ENCODE data around the gene ATG9B.
"Not testable (repeated sequence)": the region's sequence is repeated elsewhere in the genome, so short reads cannot be mapped to it uniquely, and the experiment has no call there.

The ATG9B gene

DNA sequence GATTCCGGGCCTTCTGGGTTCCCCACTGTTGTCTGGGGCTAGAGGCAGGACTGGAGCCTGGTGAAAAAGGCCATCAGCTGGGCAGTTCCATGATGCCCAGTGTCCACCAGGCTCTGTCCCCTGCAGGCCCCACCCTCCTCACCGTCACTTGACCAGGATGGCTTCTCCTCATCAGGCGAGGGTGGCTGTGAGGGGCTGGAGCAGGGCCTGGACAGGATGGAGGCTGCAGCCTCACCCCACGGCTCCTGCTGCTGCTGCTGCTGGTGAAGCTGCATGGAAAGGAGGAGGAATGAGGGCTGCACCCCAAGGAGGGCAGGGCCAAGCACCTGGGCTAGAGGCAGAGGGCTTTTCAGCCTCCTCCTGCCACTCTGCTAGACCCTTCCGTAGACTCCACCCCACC lies 8.3 kb downstream of the ATG9B start:
- DNase-seq (ENCODE audit: low spot score): no peak

DNA sequence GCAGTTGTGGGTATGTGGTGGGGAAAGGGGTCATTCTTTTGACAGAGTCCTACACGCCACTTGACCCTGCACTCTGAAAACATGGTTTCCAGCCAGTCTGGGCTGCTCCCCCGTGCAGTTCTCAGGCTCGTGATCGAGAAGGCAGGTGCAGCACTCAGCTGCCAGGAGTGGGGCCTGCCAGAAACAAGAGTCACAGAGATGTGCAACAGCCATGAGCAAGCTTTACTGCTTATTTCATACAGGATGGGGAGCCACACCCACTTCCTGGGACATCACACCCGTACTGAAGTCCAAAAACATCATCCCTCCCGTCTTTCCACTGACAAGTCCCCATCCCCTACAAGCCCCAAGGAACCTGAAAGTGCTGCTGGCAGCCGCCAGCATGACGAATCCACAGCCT lies 9.3 kb downstream of the ATG9B start:
- no peak for DNase-seq (ENCODE audit: low spot score)

DNA sequence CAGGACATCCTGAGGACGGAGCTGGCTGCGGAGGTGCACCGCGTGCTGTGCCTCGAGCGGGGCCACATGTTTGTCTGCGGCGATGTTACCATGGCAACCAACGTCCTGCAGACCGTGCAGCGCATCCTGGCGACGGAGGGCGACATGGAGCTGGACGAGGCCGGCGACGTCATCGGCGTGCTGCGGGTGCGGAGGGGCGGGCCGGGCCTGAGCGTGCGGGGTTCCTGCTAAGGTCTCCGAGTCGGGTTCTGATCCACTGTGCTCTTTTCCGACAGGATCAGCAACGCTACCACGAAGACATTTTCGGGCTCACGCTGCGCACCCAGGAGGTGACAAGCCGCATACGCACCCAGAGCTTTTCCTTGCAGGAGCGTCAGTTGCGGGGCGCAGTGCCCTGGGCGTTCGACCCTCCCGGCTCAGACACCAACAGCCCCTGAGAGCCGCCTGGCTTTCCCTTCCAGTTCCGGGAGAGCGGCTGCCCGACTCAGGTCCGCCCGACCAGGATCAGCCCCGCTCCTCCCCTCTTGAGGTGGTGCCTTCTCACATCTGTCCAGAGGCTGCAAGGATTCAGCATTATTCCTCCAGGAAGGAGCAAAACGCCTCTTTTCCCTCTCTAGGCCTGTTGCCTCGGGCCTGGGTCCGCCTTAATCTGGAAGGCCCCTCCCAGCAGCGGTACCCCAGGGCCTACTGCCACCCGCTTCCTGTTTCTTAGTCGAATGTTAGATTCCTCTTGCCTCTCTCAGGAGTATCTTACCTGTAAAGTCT lies 10.4 kb downstream of the ATG9B start:
- peak; percentile 74 for DNase-seq (ENCODE audit: low spot score)

DNA sequence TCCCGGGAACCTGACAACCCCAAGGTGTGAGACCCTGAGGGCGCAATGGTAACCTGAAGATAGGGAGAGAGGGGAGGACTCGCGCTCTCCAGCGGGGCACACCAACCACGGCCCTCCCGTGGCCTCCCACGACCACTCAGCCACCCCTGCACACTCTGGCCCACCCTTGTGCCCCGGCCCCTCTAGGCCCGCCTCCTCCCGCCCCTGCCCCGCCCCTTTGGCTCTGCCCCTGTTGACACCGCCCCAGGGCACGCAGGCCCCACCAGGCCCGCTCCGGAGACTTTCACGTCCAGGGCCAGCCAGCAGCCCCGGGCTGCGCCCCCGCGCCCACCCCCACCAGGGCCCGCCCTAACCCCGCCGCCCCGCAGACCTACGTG lies 10.9 kb downstream of the ATG9B start:
- no peak for DNase-seq (ENCODE audit: low spot score)

DNA sequence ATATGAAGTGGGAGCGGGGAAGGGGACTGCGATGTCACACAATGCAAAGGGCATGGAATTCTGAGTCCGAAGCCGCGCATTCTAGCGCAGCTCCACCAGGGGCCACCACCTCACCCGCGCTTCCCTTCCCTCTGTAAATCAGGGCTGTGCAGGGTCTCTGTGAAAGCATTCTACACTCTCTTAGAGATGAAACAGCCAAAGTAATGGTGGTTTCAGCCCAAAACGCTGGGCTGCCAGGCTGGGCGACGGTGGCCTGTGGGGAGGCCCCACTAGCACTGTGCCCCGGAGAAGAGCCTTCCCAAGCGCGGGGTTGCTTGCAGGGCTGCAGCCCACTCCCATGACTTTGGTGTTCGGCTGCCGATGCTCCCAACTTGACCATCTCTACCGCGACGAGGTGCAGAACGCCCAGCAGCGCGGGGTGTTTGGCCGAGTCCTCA lies 11.4 kb downstream of the ATG9B start:
- peak; percentile 59 for DNase-seq (ENCODE audit: low spot score)

DNA sequence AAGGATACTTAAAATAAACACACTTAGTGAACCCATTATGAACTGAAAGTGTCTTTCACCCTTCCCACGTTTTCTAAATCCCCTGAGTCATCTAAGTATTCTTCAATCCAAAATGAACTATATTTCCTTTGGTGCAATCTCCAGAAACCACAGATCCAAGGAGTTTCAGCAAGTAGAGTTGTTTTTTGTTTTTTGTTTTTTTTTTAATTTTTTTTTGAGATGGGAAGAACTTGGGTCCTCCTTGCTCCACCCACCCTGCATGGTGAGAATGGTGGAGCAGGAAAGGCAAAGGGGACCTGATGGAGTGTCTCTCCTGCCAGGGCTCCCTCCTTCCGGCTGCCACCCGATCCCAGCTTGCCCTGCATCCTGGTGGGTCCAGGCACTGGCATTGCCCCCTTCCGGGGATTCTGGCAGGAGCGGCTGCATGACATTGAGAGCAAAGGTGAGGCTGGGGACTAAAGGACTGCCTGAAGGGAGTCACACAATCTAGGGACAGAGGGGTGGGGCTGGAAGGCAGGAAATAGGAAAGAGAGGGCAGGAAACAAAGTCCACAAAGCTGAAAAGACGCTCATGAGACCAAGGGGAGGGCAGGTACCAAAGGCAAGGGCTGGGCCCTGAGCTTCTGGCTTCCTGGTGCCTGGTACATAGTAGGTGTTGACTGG lies 12.1 kb downstream of the ATG9B start:
- no peak for DNase-seq (ENCODE audit: low spot score)

DNA sequence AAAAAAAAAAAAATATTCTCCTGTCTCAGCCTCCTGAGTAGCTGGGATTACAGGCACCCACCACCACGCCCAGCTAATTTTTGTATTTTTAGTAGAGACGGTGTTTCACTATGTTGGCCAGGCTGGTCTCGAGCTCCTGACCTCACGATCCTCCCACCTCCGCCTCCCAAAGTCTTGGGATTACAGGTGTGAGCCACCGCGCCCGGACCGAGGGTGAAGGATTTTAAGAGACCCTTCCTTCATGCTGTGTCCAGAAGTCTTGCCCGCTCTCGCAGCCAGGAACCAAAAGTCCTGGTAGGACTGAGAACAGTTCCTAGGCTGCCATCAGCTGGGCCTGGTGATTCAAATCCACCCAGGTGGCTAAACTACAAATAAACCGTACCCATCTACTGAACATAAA lies 12.7 kb downstream of the ATG9B start:
- not testable (repeated sequence) for DNase-seq (ENCODE audit: low spot score)

DNA sequence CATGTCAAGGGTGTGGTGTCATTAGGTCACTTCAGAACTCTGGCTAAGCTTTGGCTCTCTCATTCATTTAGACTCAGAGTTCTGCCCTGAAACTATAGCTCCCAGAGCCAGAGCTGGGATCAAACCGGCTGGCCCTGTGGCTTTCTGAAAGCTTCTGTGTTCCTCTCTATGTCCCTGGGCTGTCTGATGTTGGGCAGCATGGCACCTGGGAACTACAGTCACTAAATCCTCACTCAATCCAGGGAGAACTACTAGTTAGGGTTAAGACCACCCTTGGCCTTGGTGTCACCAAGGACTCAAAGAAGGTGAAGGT lies 13.2 kb downstream of the ATG9B start:
- DNase-seq (ENCODE audit: low spot score): no peak

DNA sequence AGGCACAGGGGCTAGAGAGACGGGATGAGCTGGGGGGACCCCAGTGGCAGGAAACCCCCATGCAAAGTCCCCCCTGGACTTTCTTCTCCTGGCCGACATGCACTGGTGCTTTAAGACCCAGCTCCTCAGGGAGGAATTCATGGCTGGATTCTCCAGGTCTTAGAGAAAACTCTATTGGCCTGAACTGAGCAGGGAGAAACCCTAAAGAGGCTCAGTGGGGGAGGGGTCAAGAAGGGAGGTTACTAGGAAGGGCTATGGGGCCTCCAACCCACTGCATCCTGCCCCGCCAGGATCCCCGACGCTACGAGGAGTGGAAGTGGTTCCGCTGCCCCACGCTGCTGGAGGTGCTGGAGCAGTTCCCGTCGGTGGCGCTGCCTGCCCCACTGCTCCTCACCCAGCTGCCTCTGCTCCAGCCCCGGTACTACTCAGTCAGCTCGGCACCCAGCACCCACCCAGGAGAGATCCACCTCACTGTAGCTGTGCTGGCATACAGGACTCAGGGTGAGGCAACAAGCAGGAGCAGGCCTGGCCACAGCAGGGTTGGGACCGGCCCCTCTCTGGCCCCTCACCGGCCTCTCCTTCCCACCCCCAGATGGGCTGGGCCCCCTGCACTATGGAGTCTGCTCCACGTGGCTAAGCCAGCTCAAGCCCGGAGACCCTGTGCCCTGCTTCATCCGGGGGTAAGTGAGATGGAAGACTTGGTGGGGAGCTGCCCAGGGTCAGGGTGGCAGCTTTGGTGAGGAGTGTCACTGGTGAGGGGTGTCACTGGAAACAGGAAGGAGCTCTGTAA lies 13.8 kb downstream of the ATG9B start:
- peak; percentile 80 for DNase-seq (ENCODE audit: low spot score)

DNA sequence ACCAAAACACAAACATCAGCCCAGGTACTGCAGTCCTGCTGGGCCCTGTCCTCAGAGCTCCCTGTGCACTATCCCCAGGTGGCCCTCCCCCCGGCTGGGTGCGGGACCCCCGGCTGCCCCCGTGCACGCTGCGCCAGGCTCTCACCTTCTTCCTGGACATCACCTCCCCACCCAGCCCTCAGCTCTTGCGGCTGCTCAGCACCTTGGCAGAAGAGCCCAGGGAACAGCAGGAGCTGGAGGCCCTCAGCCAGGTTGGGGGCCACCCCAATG lies 14.3 kb downstream of the ATG9B start:
- DNase-seq (ENCODE audit: low spot score): no peak

DNA sequence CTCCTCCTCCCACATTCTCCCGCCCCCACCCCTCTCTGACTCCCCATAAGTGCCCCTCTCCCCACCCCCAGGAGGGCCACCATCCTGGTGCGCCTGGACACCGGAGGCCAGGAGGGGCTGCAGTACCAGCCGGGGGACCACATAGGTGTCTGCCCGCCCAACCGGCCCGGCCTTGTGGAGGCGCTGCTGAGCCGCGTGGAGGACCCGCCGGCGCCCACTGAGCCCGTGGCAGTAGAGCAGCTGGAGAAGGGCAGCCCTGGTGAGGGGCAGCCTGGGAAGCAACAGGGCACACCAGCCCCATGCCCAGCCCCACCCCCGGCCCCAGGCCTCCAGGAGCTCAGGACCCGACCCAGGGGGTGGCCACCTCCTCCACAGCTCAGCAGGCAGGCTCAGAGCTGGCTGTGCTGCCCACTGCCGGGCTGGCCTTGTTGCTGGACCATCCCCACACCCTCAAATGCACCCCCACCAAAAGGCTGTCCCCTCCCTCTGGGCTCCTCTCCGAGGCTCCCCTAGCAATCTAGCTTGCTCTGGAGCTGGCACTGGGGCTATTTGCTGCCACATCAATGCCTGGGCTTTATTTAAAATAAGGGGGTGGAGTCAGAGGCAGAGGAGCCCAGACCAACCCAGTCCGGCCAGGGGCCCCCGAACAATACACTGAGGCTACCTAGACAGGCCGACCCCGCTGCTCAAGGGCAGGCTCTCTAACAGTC lies 14.8 kb downstream of the ATG9B start:
- DNase-seq (ENCODE audit: low spot score): peak; percentile 57

DNA sequence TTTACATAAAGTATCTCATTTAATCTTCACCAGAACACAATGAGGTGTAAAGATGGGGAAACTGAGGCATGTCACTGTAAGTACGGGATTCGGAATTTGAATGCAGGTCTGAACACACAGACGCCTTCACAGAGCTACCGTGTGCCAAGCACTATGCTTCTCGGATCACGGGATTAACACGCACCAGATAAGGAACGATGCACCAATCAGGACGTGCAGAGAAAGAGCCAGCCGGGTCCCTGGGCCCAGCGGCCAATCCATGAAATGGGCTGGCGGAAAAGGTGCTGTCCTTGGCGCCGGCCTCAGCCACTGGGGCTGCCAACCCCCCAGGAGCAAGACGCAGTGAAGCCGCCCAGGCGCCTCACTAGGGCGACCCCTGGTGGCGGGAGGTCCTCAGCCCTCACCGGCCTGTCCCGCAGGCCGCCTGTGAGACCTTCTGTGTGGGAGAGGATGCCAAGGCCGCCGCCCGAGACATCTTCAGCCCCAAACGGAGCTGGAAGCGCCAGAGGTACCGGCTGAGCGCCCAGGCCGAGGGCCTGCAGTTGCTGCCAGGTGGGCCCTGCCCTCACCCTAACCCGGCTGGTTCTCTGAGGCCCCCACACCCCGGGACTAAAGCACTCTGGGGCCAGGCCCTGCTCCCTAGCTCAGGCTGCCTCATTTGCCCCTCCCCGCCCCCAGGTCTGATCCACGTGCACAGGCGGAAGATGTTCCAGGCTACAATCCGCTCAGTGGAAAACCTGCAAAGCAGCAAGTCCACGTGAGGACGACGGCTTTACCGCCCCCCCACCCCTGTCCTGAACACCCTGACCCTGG lies 15.6 kb downstream of the ATG9B start:
- DNase-seq (ENCODE audit: low spot score): peak; percentile 46

DNA sequence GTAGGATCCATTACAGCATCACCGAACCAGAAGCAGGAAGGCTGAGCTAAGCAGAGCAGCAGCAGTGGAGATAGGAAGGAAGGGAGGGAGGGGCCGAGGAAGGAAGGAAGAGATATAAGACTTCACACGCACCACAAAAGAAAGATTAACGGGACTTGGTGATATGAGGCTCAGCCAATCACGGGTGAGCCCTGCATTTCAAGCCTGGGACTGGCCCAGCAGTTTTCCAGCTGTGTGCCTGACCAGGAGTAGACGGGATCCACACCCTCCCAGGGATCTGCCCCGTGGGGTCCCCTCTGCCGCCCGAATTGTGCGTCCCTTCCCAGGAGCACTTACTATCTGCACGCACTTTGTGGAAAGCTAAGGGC lies 16.2 kb downstream of the ATG9B start:
- DNase-seq (ENCODE audit: low spot score): no peak

DNA sequence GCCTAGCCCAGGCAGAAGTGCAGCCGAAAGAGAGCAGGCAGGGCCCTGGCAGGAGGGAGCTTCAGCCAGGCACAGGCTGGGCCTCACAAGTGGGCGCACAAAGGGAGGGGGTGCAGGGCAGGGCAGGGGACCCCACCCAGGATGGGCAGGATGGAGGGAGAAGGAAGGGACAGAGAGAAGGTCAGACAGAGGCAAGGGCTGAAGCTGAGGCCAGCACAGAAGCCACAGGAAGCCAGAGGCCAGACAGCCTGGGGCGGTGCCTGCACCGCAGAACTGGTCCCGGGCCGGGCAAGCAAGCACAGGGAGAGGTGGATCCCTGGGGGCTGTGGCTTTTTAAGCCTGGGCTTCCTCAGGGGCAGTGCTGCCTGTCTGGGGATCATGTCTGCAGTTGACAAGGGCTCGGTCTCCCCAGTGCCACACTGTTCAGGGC lies 16.8 kb downstream of the ATG9B start:
- DNase-seq (ENCODE audit: low spot score): no peak

DNA sequence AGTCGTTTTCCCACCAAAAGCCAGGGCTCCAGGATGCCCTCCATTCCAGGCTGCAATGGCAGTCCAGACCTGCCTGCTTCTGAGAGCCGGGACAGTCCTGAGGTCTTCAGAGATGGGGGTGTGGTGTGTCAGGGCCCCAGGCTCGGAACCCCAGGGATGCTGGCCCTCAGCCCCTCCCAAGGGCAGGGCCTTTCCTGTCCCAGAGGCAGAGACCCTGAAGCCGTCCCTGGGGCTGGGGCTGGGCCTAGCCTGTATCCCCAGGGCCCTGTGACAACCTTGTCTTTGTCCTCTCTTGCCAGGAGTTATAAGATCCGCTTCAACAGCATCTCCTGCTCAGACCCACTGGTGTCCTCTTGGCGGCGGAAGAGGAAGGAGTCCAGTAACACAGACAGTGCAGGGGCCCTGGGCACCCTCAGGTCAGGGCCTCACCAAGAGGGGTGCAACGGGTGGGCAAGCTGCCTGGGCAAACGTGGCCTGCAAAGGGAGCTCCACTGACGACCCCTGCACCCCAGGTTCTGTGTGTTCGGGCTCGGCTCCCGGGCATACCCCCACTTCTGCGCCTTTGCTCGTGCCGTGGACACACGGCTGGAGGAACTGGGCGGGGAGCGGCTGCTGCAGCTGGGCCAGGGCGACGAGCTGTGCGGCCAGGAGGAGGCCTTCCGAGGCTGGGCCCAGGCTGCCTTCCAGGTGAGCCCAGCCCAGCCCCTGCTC lies 17.5 kb downstream of the ATG9B start:
- no peak for DNase-seq (ENCODE audit: low spot score)

DNA sequence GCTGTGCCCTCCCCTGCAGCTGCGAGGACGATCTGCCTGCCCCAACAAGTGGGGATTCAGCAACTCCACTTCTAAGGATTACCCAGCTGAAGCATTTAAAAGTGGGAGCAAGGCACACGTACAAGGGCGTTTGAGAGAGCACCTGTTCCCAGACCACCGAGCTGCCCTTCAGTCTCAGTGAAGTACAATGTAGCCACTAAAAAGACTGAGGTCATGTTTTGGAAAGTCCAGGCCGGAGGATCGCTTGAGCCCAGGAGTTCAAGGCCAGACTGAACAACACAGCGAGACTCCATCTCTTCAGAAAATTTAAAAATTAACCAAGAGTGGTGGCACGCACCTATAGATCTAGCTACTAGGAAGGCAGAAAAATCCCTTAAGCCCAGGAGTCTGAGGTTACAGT lies 18.7 kb downstream of the ATG9B start:
- DNase-seq (ENCODE audit: low spot score): no peak

DNA sequence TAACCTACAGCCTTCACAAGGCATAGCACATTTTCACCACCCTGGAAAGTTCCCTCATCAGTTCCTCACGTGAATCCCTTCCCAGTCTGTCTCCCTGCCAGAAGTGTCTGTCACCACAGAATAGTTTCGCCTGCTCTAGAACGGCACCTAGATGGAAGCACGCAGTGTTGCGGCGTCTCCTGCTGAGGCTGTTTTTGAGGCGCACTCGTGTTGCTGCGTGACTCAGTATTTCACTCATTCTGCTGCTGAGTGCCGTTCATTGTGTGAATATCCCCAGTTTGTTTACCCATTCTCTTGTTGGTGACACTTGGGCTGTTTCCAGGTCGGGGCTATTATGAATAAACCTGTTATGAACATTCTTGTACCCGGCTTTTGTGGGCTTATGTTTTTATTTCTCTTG lies 20.7 kb downstream of the ATG9B start:
- no peak for DNase-seq (ENCODE audit: low spot score)

DNA sequence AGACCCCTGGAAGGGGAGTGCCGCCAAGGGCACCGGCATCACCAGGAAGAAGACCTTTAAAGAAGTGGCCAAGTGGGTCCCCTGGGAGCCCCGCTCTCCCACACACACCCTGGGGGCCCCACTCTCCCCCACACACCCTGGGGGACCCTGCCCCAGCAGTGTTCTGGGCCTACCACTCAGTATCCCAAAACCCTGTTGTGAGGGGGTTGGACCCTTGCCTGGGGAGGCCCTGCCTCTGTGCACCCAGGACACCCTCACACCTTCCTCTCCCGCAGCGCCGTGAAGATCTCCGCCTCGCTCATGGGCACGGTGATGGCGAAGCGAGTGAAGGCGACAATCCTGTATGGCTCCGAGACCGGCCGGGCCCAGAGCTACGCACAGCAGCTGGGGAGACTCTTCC lies 22.7 kb downstream of the ATG9B start:
- DNase-seq (ENCODE audit: low spot score): no peak

DNA sequence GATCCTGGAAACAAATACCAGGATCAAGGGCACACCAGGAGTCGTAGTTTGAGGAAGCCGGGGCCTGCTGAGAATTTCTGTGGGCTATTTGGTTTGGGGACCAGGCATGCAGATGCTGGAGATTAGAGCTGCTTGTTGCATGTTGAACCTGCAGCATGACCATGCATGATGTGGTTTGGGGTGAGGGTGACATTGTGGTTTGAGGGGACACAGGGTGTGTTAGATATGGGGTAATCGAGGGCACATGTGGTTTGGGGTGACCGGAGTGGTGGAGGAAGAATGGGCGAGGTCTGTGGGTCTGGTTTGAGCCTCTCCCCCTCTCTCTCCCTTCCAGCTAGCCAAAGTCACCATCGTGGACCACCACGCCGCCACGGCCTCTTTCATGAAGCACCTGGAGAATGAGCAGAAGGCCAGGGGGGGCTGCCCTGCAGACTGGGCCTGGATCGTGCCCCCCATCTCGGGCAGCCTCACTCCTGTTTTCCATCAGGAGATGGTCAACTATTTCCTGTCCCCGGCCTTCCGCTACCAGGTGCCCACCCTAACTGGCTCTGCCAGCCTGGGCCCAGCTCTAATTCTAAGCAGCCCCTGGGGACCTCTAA lies 23.3 kb downstream of the ATG9B start:
- DNase-seq (ENCODE audit: low spot score): no peak

DNA sequence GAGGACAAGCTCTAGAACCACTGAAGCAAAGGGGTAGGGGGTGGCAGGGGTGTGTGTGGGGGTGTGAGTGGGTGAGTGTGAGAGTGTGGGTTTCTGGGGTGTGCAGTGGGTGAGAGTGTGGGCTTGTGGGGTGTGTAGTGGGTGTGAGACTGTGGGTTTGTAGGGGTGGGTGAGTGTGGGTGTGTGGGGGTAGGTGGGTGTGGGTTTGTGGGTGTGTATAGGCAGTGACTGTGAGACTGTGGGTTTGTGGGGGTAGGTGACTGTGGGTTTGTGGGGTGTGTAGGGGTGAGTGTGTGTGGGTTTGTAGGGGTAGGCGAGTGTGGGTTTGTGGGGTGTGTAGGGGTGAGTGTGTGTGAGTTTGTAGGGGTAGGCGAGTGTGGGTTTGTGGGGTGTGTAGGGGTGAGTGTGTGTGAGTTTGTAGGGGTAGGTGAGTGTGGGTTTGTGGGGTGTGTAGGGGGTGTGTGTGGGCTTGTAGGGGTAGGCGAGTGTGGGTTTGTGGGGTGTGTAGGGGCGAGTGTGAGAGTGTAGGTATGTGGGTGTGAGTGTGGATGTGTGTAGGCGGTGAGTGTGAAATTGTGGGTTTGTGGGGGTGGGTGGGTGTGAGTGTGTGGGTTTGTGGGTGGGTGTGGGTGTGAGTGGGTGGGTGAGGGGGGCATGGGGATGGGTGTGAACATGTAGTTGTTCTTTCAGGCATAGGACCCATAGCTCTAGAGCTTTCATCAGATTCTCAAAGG lies 24.6 kb downstream of the ATG9B start:
- no peak for DNase-seq (ENCODE audit: low spot score)
